GM18519 (cell line): ENCODE results near the gene TRAPPC10.

Source experiments
- ATAC-seq: cut with Tn5 transposase; IDR thresholded peaks from one replicate; pipeline ENCODE4 v1.9.1; 2021; ENCODE audit warnings: mild to moderate bottlenecking, moderate library complexity; ENCODE audit not compliant: unreplicated experiment, low FRiP score

The TRAPPC10 gene

GRCh38 chr21:44024887-44025353, 12.8 kb downstream of the TRAPPC10 start:
- no peak for ATAC-seq

- ATAC-seq: no peak
These were observed 15.6 kb downstream of the TRAPPC10 start for GRCh38 chr21:44027607-44028286.

GRCh38 chr21:44028287-44028659, 16.2 kb downstream of the TRAPPC10 start:
- no peak for ATAC-seq

DNA sequence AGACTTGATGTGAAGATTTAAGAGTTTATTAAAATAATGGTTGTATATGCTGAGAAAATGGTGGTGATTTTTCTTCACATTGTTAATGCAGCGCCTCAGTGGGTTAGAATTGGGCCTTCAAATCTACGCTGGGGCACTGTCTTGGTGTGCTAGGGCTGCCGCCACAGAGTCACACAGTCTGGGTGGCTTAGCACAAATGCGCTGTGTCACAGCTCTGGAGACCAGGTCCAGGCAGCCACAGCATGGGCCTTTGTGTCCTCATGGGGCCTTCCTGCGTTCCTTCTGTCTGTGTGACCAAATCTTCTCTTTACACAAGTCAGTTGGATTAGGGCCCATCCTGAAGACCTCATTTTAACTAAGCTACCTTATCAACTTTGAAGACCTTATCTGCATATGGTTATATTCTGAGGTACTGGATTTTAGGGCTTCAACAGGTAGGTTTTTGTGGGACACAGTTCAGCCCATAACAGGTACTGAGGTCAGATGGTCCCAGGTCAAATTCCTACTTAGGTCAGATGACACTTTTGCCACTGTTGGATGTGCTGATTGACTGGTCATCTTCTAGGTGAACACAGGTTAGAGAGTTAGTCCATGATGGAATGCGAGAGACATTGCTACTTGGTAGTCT, 17.5 kb downstream of the TRAPPC10 start:
- ATAC-seq: no peak

GRCh38 chr21:44035244-44035643, 23.1 kb downstream of the TRAPPC10 start:
- ATAC-seq: no peak

DNA sequence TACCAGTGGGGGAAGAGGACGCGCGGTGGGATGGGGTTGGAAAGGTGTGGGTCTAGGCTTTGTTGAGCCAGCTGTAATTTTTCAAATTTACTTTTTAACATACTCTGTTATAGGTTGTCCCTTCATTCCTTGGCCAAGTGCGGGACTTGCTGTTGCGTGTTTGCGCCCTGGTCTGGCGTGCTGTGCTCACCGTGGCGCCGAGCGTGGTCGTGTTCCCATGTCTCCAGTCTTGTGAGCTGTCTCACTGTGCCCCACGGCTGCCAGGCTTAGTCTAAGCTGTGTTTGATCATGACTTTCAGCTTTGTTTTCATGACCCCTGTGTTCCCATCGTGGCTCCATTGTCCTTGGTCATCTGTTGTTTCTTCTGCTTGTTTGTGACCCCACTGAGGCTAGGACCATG, 26.0 kb downstream of the TRAPPC10 start:
- ATAC-seq: no peak

- ATAC-seq: no peak
These were observed 27.7 kb downstream of the TRAPPC10 start for GRCh38 chr21:44039828-44040227.

- ATAC-seq: no peak
These were observed 31.5 kb downstream of the TRAPPC10 start for GRCh38 chr21:44043613-44044012.

GRCh38 chr21:44046734-44047133, 34.6 kb downstream of the TRAPPC10 start:
- ATAC-seq: no peak

DNA sequence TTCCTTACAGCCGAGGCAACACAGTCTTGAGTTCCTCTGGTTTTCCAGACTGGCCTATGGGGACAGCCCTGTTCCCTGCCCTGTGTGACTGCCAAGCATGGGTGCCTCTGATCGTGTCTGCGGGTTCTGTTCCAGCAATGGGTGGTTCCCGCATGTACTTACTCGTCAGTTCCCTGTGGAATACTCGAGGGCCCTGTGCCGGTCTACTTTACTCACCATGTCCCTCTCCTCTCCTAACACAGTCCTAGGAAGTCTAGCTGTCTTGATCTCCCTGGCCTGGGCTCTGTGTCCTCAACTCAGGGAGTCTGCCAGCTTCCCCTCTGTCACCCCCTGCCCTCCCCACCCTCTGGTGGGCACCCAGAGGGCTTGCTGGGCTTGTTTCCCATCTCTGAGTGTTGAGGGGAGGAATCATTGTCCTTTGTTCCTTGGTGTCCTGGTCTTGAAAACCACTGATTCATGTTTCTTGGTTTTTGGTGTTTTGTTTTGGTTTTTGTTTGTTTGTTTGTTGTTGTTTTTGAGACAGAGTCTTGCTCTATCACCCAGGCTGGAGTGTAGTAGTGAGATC, 36.0 kb downstream of the TRAPPC10 start:
- ATAC-seq: no peak

DNA sequence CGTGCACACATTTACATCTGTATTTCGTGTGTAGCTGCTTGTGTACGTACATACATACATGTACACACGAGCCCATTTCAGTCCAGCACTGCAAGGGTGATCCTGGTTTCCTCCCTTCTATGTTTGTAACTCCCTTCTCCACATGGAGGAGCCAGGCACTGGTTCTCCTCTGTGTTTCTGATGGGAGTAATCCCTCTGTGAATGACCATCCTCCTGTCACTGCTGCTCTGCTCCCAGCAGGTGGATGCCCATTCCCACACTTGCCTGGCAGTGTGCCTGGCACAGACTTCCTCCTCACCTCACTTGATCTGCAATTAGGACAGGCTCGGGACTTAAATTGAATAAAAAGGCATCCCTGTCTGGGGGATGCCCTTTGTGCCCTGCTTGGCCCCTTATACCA, 37.1 kb downstream of the TRAPPC10 start:
- no peak for ATAC-seq

- ATAC-seq: no peak
These were observed 37.5 kb downstream of the TRAPPC10 start for GRCh38 chr21:44049606-44050005.

DNA sequence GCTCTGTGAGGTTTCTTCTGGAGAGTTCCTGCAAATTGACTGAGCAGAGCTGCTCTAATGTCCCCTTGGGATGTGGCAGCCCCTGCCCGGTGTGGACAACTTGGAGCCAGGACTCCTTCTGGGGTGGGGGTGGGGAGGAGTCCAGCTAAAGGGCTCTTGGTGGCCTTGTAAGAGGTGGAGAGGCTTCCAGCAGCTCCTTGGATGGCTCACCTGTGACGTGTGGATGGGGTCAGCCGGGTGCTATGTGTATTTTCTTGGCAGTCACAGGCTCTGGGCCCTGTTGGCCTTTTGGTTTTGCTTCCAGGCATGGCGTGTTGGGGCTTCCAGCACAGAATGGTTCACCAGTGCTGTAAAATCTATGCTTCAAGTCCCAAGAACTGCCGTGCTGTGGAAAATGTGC, 38.2 kb downstream of the TRAPPC10 start:
- no peak for ATAC-seq

- ATAC-seq: no peak
These were observed 39.4 kb downstream of the TRAPPC10 start for GRCh38 chr21:44051462-44051941.

DNA sequence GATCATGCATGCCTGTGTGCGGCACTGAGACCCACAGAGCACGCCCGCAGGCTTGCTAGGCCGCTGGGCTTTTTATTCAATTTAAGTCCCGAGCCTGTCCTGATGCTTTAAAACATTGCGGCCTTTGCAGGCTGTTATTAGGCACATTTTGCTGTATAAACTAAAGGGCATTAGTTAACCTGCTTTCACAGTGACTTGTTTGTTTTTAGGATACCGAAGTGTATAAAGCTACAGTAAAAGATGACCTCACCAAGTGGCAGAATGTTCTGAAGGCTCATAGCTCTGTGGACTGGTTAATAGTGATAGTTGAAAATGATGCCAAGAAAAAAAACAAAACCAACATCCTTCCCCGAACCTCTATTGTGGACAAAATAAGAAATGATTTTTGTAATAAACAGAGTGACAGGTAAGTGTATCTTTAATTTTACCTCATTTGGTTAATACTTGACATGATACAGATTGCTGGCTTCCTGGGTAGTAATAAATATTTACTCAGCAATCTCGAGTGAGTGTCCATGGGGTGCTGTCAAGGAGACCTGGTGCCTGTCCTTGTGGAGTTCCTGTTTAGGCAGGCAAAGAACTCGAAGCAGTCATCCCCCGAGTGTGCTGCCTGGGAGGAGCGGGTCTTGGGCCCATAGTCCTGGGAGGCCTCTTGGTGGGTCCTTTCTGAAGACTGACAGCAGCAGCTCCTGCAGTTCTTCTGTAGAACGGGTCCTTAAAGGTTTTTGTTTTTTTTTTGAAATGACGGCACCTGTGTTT, 40.1 kb downstream of the TRAPPC10 start:
- no peak for ATAC-seq

DNA sequence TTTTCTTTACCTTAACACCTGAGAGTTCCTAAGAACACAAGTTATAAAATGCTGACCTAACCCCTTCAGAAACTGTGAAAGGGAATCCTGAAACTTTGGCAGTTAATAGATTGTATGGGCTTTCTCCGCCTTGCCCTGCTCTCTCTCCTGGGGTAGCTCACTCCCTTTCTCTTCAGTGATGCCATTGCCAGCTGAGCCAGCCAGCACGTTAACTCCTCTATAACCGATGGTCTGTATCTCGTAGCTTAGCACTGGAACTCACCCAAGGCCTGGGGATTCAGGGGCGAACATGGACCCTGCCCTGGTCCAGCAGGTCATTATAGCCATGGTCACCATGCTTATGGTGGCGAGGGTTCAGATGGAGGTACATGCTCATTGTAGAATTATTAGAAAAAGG, 40.7 kb downstream of the TRAPPC10 start:
- no peak for ATAC-seq

- no peak for ATAC-seq
These were observed 41.5 kb downstream of the TRAPPC10 start for GRCh38 chr21:44053567-44053966.

DNA sequence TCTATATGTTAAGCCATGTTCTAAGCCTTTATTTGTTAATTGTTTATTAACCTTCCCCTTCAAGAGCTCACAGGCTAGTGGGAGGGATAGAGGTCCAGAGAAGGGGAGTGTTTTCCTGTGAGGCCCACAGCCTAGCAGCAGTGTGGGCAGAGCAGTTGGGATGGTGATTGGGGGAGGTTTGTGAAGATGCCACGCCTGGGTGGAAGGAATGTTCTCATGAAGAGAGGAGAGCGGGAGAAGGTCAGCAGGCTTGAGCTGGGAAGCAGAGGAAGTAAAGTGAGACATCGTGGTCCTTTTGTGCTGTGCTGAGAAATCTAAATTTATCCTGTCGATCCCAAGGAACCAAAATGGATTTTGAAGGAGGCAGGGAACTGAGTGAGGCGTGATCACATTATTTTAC, 42.6 kb downstream of the TRAPPC10 start:
- ATAC-seq: no peak

- ATAC-seq: no peak
These were observed 44.9 kb downstream of the TRAPPC10 start for GRCh38 chr21:44057055-44057454.

DNA sequence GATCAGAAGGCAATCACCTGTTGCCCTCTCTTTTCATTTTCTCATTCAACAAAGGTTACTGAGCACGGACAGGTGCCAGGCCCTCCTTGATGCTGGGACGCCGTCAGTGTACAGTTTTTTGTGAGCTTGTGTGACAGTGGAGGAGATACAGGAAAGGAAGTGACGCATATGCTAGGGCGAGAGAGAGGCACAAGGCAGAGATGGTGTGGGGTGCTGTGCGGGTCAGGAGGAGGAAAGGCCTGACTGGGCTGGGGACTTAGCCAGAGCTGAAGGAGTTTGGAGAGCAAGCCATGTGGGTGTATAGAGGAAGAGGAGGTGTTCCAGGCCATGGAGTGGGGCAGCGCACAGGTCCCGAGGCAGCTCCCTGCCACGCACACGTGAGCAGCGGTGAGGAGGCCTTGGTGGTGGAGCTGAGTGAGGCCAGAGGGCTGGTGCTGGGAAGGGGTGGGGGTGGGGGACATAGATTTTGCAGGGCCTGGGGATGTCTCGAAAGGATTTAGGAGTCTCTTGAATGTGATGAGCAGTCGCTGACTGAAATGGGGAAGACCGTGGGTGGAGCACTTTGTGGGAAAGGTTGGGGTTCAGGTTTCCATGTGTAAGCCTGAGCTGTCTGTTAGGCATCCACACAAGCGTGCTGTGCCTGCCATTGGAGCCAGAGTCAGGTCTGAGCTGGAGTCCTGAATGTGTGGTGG, 46.0 kb downstream of the TRAPPC10 start:
- no peak for ATAC-seq

GRCh38 chr21:44058652-44058964, 46.5 kb downstream of the TRAPPC10 start:
- no peak for ATAC-seq
